Measurements from ENCODE around the gene STK38. TPM values are rescaled to one million over a fixed set of nuclear protein-coding genes. Genes with fewer than 3 reads are reported as not detected.

STK38 gene
- total RNA-seq, 1 experiment from 2014 or later: 44.7 TPM

- in situ Hi-C loops (cut with HindIII; ENCODE audit: low pct_unique_long_range_greater_than_20kb, low sequenced_read_pairs) (no loop called here), intact Hi-C loops (cut with micrococcal nuclease; ENCODE audit: unreplicated experiment) (no loop called here)
- TF ChIP-seq SIN3A (IDR thresholded peaks at IDR 0.05; ENCODE audit: borderline replicate concordance, insufficient read depth, low read depth, low read length) (no peak), POLR2AphosphoS5 (IDR thresholded peaks at IDR 0.05; ENCODE audit: low read depth, low read length) (no peak), CTCF (IDR thresholded peaks at IDR 0.05) (no peak), REST (IDR thresholded peaks at IDR 0.05; ENCODE audit: insufficient read depth in 1 of 2, low read depth in 2 of 2, low read length in 1 of 2) (no peak), TCF7L2 (IDR thresholded peaks at IDR 0.05; ENCODE audit: low read depth, low read length) (no peak)
- DNase-seq (ENCODE audit: low read depth, low spot score): no peak
- no peaks in the 10 kb centered on the region for H3K4me1 ChIP-seq (ENCODE audit: control insufficient read depth, insufficient read depth, low read length)
- no peak overlapping the region for H3K4me3 ChIP-seq (ENCODE audit: low read depth in 2 of 2, low read length in 2 of 2)
- no peak for ATAC-seq
- POLR2A ChIA-PET: no interaction called here
- H3K9me3 ChIP-seq (ENCODE audit: control insufficient read depth, insufficient read depth, low read depth, low read length): no peaks in the 10 kb centered on the region
- BruUV-seq (replicated peaks): no TSS peak
- no peak overlapping the region for H3K27ac ChIP-seq (ENCODE audit: low read length)
- H3K36me3 ChIP-seq (ENCODE audit: control insufficient read depth, insufficient read depth, low read length): no peaks in the 10 kb centered on the region; the same call in 1 of the 2 replicates
- CTCF ChIA-PET: no interaction called here
- no peaks in the 10 kb centered on the region for H3K27me3 ChIP-seq (ENCODE audit: control insufficient read depth, insufficient read depth, low read length)
These were observed 55.2 kb downstream of the STK38 start for GRCh38 chr6:36492092-36492491.

- TF ChIP-seq TCF7L2 (IDR thresholded peaks at IDR 0.05; ENCODE audit: low read depth, low read length): no peak
- peak; percentile 67; a peak in 3 of 4 replicates for TF ChIP-seq REST (IDR thresholded peaks at IDR 0.05; ENCODE audit: insufficient read depth in 1 of 2, low read depth in 2 of 2, low read length in 1 of 2)
- CTCF ChIA-PET: no interaction called here
- DNase-seq (ENCODE audit: low read depth, low spot score) (no peak), ATAC-seq (no peak)
- in situ Hi-C loops (cut with HindIII; ENCODE audit: low pct_unique_long_range_greater_than_20kb, low sequenced_read_pairs) (no loop called here), intact Hi-C loops (cut with micrococcal nuclease; ENCODE audit: unreplicated experiment) (no loop called here)
- POLR2A ChIA-PET: no interaction called here
- BruUV-seq (replicated peaks): no TSS peak
- Histone ChIP-seq H3K4me1 (ENCODE audit: control insufficient read depth, insufficient read depth, low read length) (no peaks in the 10 kb centered on the region), H3K4me3 (ENCODE audit: low read depth in 2 of 2, low read length in 2 of 2) (no peak overlapping the region), H3K27me3 (ENCODE audit: control insufficient read depth, insufficient read depth, low read length) (no peaks in the 10 kb centered on the region), H3K9me3 (ENCODE audit: control insufficient read depth, insufficient read depth, low read depth, low read length) (no peaks in the 10 kb centered on the region), H3K27ac (ENCODE audit: low read length) (no peak overlapping the region), H3K36me3 (ENCODE audit: control insufficient read depth, insufficient read depth, low read length) (no peaks in the 10 kb centered on the region; the same call in 1 of the 2 replicates)
These were observed 55.8 kb downstream of the STK38 start for GRCh38 chr6:36491378-36491965.
